ENCODE measurements around the gene BRCA1. TPM values are rescaled to one million over a fixed set of nuclear protein-coding genes. Genes with fewer than 3 reads are reported as not detected.
"Not testable (repeated sequence)": the region's sequence is repeated elsewhere in the genome, so short reads cannot be mapped to it uniquely, and the experiment has no call there.

BRCA1 gene
- total and polyA plus RNA-seq, 11 donors = 2.7 to 11.7 (median 8.1) TPM

DNA sequence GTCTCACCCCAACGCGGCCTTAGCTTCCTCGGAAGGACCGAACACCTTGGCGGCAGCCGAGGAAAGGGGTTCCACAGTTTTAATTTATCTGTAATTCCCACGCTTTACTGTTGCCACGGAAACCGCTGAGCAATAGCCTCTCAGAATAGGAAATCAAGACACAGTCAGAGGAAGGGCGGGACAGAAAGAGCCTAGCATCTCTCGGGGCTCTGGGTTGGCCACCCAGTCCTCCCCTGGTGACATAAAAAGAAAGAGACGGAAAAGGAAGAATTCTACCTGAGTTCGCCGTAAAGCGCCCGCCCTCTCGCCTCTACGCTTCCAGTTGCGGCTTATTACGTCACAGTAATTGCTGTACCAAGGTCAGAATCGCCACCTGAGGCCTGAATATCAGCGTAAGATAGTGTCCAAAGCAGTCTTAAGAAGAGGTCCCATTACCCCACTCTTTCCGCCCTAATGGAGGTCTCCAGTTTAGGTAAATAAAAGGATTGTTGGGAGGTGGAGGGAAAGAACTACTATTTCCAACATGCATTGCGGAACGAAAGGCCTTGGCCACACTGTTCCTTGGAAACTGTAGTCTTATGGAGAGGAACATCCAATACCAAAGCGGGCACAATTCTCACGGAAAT is 45.1 kb upstream of the BRCA1 start:
- WGBS, 4 donors = 0% methylated on average over 27 of the region's 27 CpGs
- intact Hi-C loops (cut with DNase I) = loop anchor here in 7 of 10 donors (1.0 to 10.0 kb wide), 9 partner anchors 42 to 168 kb away; partner anchors contain the start of genes BRCA1 (in 6 of the 7), RND2 (in 4 of the 7), VAT1 (in 2 of the 7) and IFI35 (in 1 of the 7)
- H3K4me1 ChIP-seq = peaks cover 2 to 53% (median 41%) of the 10 kb centered on the region in 12 donors

DNA sequence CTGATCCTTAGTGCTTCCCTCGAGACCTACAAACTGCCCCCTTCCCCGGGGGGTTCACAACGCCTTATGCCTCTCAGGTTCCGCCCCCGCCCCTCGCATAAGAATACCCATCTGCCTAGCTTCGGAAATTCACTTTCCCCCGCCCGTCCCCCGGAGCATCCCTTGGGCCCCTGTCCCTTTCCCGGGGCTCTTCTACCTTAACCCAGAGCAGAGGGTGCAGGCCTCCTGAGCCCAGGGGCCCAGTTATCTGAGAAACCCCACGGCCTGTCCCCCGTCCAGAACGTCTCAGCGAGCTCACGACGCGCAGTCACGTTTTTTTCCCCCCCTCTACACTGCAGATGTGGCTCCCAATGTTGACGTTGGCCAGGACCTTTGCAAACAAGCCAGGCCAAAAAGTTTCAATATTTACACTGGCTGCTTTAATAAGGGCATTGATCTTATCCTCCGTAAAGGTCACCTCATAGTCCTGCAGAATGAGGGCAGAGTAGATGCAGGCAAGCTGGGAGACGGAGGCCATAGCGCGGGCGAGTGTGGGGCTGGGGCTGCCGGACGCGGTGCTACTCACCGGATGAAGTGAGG is 44.5 kb upstream of the BRCA1 start:
- peak overlapping the region; percentile 90 to 99 (median 96) for H3K27ac ChIP-seq
- H3K36me3 ChIP-seq = peaks cover 0 to 14% (median 1%) of the 10 kb centered on the region in 9 donors
- DNase-seq (peak in 4 of 5 donors; percentile 15 to 63 (median 32)), ATAC-seq (peak; percentile 12 to 45 (median 26))
- TF ChIP-seq POLR2A (IDR thresholded peaks at IDR 0.05) = no peak
- TF ChIP-seq, protein P1, sequence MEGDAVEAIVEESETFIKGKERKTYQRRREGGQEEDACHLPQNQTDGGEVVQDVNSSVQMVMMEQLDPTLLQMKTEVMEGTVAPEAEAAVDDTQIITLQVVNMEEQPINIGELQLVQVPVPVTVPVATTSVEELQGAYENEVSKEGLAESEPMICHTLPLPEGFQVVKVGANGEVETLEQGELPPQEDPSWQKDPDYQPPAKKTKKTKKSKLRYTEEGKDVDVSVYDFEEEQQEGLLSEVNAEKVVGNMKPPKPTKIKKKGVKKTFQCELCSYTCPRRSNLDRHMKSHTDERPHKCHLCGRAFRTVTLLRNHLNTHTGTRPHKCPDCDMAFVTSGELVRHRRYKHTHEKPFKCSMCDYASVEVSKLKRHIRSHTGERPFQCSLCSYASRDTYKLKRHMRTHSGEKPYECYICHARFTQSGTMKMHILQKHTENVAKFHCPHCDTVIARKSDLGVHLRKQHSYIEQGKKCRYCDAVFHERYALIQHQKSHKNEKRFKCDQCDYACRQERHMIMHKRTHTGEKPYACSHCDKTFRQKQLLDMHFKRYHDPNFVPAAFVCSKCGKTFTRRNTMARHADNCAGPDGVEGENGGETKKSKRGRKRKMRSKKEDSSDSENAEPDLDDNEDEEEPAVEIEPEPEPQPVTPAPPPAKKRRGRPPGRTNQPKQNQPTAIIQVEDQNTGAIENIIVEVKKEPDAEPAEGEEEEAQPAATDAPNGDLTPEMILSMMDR (IDR thresholded peaks at IDR 0.05) = no peak
- no peaks in the 10 kb centered on the region for H3K27me3 ChIP-seq
- intact Hi-C loops (cut with DNase I) = loop anchor here (1.0 to 10.0 kb wide), 10 partner anchors 42 to 167 kb away; partner anchors contain the start of genes BRCA1 (in 9 of the 10), RND2 (in 6 of the 10), VAT1 (in 4 of the 10) and IFI35 (in 1 of the 10)
- no peaks in the 10 kb centered on the region for H3K9me3 ChIP-seq
- peak overlapping the region; percentile 58 to 86 (median 78) for H3K4me3 ChIP-seq
- whole genome bisulfite sequencing, 4 donors = 1 to 5% (median 2%) methylated on average over 24 to 29 of the region's 29 CpGs
- H3K4me1 ChIP-seq = peaks cover 2 to 47% (median 36%) of the 10 kb centered on the region in 12 donors

More for the DNA sequence above, 45.1 kb upstream of the BRCA1 start:
- no peaks in the 10 kb centered on the region for H3K9me3 ChIP-seq
- H3K27ac ChIP-seq = peak overlapping the region; percentile 90 to 99 (median 96)
- no peaks in the 10 kb centered on the region for H3K27me3 ChIP-seq
- DNase-seq (peak; percentile 88 to 92 (median 90)), ATAC-seq (peak; percentile 85 to 93 (median 90))
- peak overlapping the region; percentile 58 to 86 (median 78) for H3K4me3 ChIP-seq
- H3K36me3 ChIP-seq = peaks cover 0 to 10% (median 0%) of the 10 kb centered on the region in 9 donors
- peak in 1 of 2 donors; percentile 11 for TF ChIP-seq POLR2A (IDR thresholded peaks at IDR 0.05)
- TF ChIP-seq, protein P1 (IDR thresholded peaks at IDR 0.05) = no peak

DNA sequence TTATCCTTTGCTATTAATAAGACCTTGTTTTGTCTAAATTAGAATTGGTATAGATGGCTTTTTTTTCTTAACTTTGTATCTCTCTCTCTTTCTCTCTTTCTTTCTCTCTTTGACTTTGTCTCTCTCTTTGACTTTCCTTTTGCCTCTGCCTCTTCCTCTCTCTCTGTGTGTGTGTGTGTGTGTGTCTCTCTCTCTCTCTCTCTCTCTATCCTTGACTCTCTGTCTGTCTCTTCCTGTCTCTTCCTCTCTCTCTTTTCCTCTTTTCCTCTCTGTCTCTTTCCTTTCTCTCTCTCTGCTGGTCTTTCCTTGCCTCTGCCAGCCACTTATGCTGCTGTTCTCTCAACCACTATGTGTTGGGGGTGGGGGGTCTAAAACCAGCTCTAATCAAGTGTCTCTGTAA is 40.8 kb upstream of the BRCA1 start:
- Histone ChIP-seq H3K4me1 (peaks cover 0 to 15% (median 8%) of the 10 kb centered on the region in 12 donors), H3K36me3 (peaks cover 0 to 25% (median 9%) of the 10 kb centered on the region in 9 donors)
- H3K9me3 ChIP-seq, H3K27ac ChIP-seq, ATAC-seq, DNase-seq, H3K4me3 ChIP-seq, H3K27me3 ChIP-seq: not testable (repeated sequence)
- intact Hi-C loops (cut with DNase I) = loop anchor here in 5 of 10 donors (5.0 to 10.0 kb wide), 3 partner anchors 39 to 149 kb away; partner anchors contain the start of genes BRCA1 (in 3 of the 5), RND2 (in 2 of the 5) and VAT1 (in 2 of the 5)

DNA sequence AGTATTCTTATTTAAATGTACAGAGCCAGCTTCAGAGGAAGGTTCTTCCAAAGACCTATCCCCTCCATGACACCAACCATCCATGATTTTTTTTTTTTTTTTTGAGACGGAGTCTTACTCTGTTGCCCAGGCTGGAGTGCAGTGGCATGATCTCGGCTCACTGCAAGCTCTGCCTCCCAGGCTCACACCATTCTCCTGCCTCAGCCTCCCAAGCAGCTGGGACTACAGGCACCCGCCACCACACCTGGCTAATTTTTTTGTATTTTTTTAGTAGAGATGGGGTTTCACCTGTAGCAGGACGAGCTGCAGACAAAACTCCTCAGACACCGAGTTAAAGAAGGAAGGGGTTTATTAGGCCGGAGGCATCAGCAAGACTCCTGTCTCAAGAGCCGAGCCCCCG is 34.8 kb upstream of the BRCA1 start:
- intact Hi-C loops (cut with DNase I) = loop anchor here in 4 of 10 donors (10.0 kb wide), 3 partner anchors 135 to 525 kb away; partner anchors contain the start of genes RND2 (in 2 of the 4) and VAT1 (in 2 of the 4)
- not testable (repeated sequence) for H3K27me3 ChIP-seq, ATAC-seq, H3K27ac ChIP-seq, H3K4me1 ChIP-seq, H3K4me3 ChIP-seq, H3K9me3 ChIP-seq, DNase-seq
- peaks cover 0 to 50% (median 17%) of the 10 kb centered on the region in 9 donors for H3K36me3 ChIP-seq
- WGBS, 4 donors = 97 to 98% (median 97%) methylated on average over 8 of the region's 8 CpGs

DNA sequence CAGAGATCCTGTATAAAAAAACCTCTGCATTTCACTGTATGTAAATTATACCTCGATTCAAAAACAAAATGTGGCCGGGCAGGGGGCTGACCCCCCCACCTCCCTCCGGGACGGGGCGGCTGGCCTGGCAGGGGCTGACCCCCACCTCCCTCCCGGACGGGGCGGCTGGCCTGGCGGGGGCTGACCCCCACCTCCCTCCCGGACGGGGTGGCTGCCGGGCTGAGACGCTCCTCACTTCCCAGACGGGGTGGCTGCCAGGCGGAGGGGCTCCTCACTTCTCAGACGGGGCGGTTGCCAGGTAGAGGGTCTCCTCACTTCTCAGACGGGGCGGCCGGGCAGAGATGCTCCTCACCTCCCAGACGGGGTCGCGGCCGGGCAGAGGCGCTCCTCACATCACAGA is 34.1 kb upstream of the BRCA1 start:
- not testable (repeated sequence) for H3K9me3 ChIP-seq, H3K27ac ChIP-seq, H3K4me1 ChIP-seq, DNase-seq, H3K27me3 ChIP-seq, H3K4me3 ChIP-seq, ATAC-seq
- intact Hi-C loops (cut with DNase I) = loop anchor here in 2 of 10 donors (10.0 kb wide), 2 partner anchors 144 to 524 kb away; no protein-coding TSS in a partner anchor
- H3K36me3 ChIP-seq = peaks cover 0 to 43% (median 14%) of the 10 kb centered on the region in 9 donors
- WGBS, 4 donors = 84 to 90% (median 85%) methylated on average over 9 to 25 of the region's 25 CpGs
